ENCODE results near the gene BBIP1.

The BBIP1 gene

GRCh38 chr10:110853921-110854605 lies 64.9 kb downstream of the BBIP1 start:
- in situ Hi-C loops (cut with HindIII; ENCODE audit: low pct_ligation_motif_present, low pct_unique_long_range_greater_than_20kb, low sequenced_read_pairs), result no loop called here
- no peak for DNase-seq

DNA sequence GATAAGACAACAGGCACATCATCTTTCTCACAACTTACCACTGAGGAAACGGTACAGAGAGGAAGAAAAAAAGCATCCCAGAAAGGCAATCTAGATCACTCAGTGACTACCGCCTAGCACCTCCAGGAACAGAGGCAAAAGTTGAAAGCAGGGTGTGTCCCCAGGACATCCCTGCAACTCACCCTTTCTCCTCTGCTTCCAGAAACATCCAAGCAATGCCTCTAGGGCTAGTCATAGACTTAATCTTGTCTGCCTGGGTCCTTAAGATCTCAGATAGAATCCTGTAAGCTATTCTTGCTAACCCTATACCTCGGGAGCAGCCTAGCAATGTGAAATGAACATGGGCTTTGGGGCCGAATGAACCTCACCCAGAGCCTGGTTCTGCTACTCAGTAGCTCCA lies 66.0 kb downstream of the BBIP1 start:
- in situ Hi-C loops (cut with HindIII; ENCODE audit: low pct_ligation_motif_present, low pct_unique_long_range_greater_than_20kb, low sequenced_read_pairs), result no loop called here
- no peak for DNase-seq

GRCh38 chr10:110852255-110852896 lies 66.6 kb downstream of the BBIP1 start:
- in situ Hi-C loops (cut with HindIII; ENCODE audit: low pct_ligation_motif_present, low pct_unique_long_range_greater_than_20kb, low sequenced_read_pairs), result no loop called here
- DNase-seq, result peak; percentile 60

DNA sequence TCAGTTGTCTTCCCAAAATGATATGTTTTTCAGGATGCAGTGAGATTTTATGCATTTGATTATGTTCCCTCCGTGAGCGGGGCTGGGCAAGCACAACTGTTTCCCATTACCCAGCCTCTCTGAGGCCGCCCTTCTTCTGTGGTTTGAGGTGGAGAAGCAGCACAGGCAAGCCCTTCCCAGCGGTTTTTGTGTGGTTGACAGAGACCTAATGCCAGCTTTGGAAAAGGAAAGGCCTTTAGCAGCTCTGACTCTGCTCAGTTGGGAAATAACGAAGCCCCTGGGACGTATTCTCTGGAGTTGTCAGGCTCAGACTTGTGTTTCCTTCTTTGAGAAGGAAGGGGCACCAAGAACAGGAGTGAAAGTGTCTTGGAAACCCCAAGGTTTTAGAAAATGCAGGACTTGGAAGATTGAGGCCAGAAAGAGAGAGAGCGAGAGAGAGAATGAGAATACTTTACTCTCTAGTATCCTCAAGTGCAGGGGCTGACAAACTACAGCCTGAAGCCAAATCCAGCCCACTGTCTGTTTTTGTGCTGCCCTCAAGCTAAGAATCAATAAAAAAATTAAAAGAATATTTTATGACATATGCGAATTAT lies 67.9 kb downstream of the BBIP1 start:
- in situ Hi-C loops (cut with HindIII; ENCODE audit: low pct_ligation_motif_present, low pct_unique_long_range_greater_than_20kb, low sequenced_read_pairs), result no loop called here

GRCh38 chr10:110850099-110850498 lies 68.9 kb downstream of the BBIP1 start:
- DNase-seq, result no peak
- in situ Hi-C loops (cut with HindIII; ENCODE audit: low pct_ligation_motif_present, low pct_unique_long_range_greater_than_20kb, low sequenced_read_pairs), result no loop called here

More for the DNA sequence above, 67.9 kb downstream of the BBIP1 start:
- DNase-seq, result no peak

Data from ACHN (cell line).